ENCODE measurements around the gene PHF2.

DNA sequence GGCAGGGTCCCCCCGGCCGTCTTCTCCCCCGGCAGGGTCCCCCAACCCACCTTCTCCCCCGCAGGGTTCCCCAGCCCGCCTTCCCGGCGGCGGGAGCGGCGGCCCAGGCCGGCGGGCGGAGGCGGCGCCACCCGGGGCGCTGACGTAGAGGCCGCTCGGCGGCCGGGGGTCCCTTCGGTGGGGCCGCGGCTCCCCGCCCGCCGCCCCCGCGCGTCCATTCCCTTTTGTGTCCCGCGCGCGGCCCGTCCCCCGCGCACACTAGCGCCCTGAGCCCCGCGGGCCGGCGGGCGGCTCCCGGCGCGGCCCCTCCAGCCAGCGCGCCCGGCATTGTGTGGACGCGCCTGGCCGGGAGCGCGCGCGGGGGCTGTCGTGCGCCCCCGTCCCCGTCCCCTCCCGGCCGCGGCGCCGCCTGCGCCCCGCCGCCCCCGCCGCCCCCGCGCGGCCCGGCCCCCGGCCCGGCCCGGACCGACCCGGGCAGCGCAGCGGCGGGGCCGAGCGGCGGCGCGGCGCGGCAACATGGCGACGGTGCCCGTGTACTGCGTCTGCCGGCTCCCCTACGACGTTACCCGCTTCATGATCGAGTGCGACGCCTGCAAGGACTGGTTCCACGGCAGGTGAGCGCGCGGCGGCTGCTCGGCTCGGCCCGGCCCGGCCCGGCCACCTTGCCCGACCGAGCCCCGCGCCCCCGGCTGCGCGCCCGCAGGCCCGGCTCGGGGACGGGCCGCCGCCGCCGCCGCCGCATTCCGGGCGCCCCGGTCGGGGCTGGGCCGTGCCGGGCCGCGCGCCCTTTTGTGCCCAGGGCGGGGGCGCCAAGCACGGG lies at the start of gene PHF2:
- TF ChIP-seq, protein P1, sequence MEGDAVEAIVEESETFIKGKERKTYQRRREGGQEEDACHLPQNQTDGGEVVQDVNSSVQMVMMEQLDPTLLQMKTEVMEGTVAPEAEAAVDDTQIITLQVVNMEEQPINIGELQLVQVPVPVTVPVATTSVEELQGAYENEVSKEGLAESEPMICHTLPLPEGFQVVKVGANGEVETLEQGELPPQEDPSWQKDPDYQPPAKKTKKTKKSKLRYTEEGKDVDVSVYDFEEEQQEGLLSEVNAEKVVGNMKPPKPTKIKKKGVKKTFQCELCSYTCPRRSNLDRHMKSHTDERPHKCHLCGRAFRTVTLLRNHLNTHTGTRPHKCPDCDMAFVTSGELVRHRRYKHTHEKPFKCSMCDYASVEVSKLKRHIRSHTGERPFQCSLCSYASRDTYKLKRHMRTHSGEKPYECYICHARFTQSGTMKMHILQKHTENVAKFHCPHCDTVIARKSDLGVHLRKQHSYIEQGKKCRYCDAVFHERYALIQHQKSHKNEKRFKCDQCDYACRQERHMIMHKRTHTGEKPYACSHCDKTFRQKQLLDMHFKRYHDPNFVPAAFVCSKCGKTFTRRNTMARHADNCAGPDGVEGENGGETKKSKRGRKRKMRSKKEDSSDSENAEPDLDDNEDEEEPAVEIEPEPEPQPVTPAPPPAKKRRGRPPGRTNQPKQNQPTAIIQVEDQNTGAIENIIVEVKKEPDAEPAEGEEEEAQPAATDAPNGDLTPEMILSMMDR (conservative IDR thresholded peaks at IDR 0.05; ENCODE audit: low read length): no peak
- no peak for TF ChIP-seq EZH2phosphoT487 (IDR thresholded peaks at IDR 0.05; ENCODE audit: borderline replicate concordance, low read depth, low read length)
